Ovary (tissue), 3 donors: ENCODE data around the gene SBNO2.

Experiments used
- CTCF ChIP-seq, 3 donors: fragments of 450-650 bp in 2 of 3; fragments of 200-600 bp in 1 of 3; IDR thresholded peaks; one replicate each; pipeline versions ENCODE4 v1.5.1 to v1.8.0; 2016 to 2022; ENCODE audit warnings: antibody characterized with exemption in 3 of 3, mild to moderate bottlenecking in 1 of 3
- POLR2A ChIP-seq: fragments of 450-650 bp; IDR thresholded peaks from one replicate; pipeline ENCODE4 v1.6.1; 2017; ENCODE audit warnings: antibody characterized with exemption, mild to moderate bottlenecking, moderate library complexity
- donor health status: DM: no; HTN: no; CAD: no.

- TF ChIP-seq CTCF (IDR thresholded peaks at IDR 0.05) (no peak), POLR2A (no peak)
Measured at GRCh38 chr19:1118999-1119398, 55.1 kb downstream of the SBNO2 start.
